GM10248 (cell line): ENCODE data around the gene EXD3.
"Not testable (repeated sequence)": the region's sequence is repeated elsewhere in the genome, so short reads cannot be mapped to it uniquely, and the experiment has no call there.

Experiments
- CTCF ChIA-PET: fragments of 300-600 bp; sonication (Branson Sonifier 250); formaldehyde crosslinking; extraction: SDS; loops from one replicate; lab custom pipeline; 2021; ENCODE audit warnings: antibody characterized with exemption; lab: Yijun Ruan, JAX
- POLR2A ChIA-PET: fragments of 350-650 bp; sonication (Branson Sonifier 250); formaldehyde crosslinking; extraction: SDS; loops from one replicate; lab custom pipeline; 2020; ENCODE audit warnings: antibody characterized with exemption; lab: Yijun Ruan, JAX
- DNase-seq: peaks from one replicate; pipeline ENCODE4 v3.0.0; 2012; ENCODE audit errors: extremely low spot score
- CTCF ChIP-seq: IDR thresholded peaks from 2 replicates; pipeline ENCODE4 v1.5.1; 2012; ENCODE audit warnings: mild to moderate bottlenecking, low read depth; ENCODE audit errors: extremely low read depth, missing control alignments, control extremely low read depth

EXD3 gene, protein sequence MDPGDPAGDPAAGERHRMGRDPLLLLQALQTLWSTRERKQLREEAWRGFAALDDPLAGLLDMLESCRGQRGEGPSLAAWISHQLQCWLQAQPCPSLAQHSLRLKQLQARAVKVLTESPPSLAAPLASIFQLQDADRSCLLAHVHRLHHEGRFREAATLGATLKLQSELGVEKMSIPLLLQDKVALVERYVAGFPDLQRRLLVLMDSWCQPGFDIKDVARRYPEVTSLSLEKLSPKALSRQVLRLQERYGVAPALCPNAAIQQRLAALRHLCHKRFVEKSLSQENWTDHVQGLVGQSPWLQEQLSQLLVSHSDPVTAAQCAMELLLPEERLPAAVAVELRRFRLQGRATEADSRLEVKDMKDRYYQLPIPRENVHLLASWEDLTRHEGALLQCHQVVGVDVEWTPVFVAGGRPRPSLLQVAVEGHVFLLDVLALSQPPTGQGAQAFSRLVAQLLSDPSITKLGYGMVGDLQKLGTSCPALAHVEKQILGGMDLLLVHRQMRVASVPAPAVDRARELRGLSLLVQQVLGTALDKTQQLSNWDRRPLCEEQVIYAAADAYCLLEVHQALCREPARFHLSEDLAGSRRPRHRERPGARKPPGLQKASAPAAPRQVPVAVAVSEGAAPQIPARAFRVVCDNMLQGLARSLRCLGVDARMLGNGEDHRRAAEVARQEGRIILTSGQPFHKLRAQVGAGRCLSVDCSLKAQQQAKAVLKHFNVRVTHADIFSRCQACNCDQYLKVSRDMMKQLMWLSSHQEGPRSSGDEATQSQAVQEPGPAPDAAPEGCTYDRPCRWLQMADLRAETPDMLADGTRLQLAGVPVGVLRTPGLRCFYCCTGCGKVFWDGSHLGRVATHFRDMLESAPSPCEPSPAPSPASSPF

DNA sequence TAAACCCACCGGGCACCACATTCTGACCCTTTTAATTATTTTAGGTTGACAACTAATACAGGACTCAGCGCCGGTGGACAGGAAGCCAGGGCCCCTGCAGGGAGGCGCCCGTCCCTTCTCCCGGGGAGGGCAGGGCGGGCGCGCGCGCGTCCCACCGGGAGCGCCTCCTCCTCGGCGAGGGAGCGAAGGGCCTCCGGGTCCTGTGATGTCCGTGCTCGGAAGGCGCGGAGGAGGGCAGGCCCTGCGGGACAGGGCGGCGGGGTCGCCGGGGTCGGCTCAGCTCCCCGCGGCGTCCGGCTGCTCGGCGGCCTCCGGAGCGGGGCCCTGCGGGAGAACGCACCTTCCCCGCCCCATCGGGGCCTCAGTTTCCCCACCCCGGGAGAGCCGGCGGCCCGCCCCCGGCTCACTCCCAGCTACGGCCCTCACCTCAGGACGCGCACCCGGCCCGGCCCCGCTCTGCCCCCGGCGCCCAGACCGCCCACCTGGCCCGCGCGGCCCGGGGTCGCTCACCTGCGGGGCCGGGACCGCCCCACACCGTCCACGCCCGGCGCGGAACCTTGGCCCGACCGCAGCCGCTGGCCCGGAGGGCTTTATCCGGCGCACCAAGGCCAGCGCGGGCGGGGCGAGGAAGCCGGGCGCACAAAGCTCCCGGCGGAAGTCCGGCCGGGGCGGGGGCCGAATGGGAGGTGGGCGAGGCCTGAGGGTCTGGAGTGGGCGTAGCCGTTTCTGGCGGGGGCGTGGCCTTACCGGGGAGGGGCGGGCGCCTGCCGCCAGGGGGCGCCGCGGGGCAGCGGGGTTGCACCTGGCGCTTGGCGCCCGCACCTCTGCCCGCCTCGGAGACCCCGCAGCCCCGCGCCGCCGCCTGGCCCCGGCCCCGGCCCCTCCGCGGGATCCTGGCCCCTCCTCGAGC lies at the start of gene EXD3, which contains the start of gene NOXA1:
Gene EXD3 (minus strand): TSS at position 559 of the 910 bp plus-strand sequence. CDS start 27,805 bp downstream, outside the sequence.
Gene NOXA1 (plus strand): TSS at position 790 of the 910 bp plus-strand sequence. CDS start 137 bp downstream, outside the sequence.
- peak; percentile 65 for TF ChIP-seq CTCF
- ChIA-PET POLR2A (interaction anchor here (0.6 to 1.2 kb wide), 3 partner anchors 121 to 182 kb away, joined by 3 to 6 read pairs (median 3); partner anchors contain the start of genes NRARP and TUBB4B), CTCF (interaction anchor here (0.6 to 4.2 kb wide), 27 partner anchors 9 to 334 kb away, joined by 3 to 41 read pairs (median 4); partner anchors contain the start of genes ENTPD8, NRARP, NSMF and PNPLA7)
- peak; percentile 99 for DNase-seq

- POLR2A ChIA-PET: no interaction called here
- TF ChIP-seq CTCF: no peak
- CTCF ChIA-PET: interaction anchor here (1.2 kb wide), 1 partner anchor 47 kb away, joined by 5 read pairs; the partner anchor contains the start of genes EXD3 and NOXA1
- DNase-seq: no peak
Observed at GRCh38 chr9:137470785-137471184, 47.8 kb upstream of the EXD3 start.

- POLR2A ChIA-PET: no interaction called here
- no peak for DNase-seq
- CTCF ChIA-PET: interaction anchor here (1.1 kb wide), 1 partner anchor 11 kb away, joined by 3 read pairs; no protein-coding TSS in a partner anchor
- no peak for TF ChIP-seq CTCF
Observed at GRCh38 chr9:137467896-137468295, 44.9 kb upstream of the EXD3 start.

DNA sequence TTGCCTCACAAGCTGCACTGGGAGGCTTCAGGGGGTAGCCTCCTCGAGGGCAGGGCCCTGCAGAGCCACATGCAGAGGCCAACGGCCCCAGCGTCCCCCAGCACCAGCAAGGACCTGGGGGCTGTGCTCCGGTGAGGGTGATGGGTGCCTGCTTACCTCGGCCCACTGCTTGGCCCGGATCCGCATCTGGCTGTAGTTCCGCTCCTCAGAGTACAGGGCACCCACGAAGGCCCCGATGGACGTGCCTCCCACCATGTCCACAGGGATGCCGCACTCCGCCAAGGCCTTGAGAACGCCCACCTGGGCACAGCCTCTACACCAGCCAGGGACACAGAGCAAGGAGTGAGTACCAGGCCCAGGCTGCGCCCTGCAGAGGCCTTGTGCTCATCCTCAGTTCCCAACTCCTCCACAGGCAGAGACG lies 44.2 kb upstream of the EXD3 start:
- TF ChIP-seq CTCF: no peak
- DNase-seq: no peak
- ChIA-PET POLR2A (no interaction called here), CTCF (no interaction called here)

DNA sequence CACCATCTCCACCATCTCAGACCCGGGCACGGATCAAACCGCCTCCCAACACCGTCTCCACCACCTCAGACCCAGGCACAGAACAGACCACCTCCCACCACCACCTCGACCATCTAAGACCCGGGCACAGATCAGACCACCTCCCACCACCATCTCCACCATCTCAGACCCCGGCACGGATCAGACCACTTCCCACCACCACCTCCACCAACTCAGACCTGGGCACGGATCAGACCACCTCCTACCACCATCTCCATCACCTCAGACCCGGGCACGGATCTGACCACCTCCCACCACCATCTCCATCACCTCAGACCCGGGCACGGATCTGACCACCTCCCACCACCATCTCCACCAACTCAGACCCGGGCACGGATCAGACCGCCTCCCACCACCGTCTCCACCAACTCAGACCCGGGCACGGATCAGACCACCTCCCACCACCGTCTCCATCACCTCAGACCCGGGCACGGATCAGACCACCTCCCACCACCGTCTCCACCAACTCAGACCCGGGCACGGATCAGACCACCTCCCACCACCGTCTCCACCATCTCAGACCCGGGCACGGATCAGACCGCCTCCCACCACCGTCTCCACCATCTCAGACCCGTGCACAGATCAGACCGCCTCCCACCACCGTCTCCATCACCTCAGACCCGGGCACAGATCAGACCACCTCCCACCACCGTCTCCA lies 43.6 kb upstream of the EXD3 start:
- CTCF ChIA-PET, DNase-seq, POLR2A ChIA-PET: not testable (repeated sequence)

- no peak for TF ChIP-seq CTCF
- CTCF ChIA-PET: no interaction called here
- POLR2A ChIA-PET: no interaction called here
- no peak for DNase-seq
Observed at GRCh38 chr9:137465720-137466388, 42.9 kb upstream of the EXD3 start.
